Dermis blood vessel endothelial cell (primary cell): ENCODE measurements around the gene RNU6-7. TPM values are rescaled to one million over a fixed set of nuclear protein-coding genes. Genes with fewer than 3 reads are reported as not detected.

Experiments
- DNase-seq: peaks from one replicate; pipeline ENCODE4 v3.0.0; 2010
- total RNA-seq: library from RNA; depleted of rRNA; stranded (reverse); fragments of >200 nt; gene quantifications from 2 replicates; pipeline ENCODE4 v1.2.3, GENCODE V29; 2014

RNU6-7 gene
- total RNA-seq, 1 donor from 2014 or later = not detected

DNA sequence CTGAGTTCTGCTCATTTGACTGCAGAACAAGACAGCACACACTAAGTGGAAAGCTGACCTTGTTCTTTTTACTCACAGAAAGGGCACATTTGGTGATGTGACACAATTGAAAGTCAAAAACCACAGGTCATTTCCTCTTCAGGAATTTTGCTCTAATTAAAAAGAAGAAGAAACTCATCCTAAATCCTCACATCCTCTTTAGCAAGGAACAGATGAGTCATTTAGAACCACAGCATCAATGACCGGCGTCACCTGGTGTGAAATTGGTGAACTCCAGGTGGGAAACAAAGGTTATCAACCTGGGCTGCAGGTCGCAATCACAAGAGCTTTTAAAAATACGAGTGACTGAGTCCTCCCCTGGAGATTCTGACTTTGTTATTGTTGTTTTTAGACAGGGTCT lies 4.1 kb downstream of the RNU6-7 start:
- DNase-seq = no peak

GRCh38 chr14:32206552-32206951 lies 4.7 kb downstream of the RNU6-7 start:
- no peak for DNase-seq

- no peak for DNase-seq
These were observed 6.6 kb downstream of the RNU6-7 start for GRCh38 chr14:32208490-32208889.

DNA sequence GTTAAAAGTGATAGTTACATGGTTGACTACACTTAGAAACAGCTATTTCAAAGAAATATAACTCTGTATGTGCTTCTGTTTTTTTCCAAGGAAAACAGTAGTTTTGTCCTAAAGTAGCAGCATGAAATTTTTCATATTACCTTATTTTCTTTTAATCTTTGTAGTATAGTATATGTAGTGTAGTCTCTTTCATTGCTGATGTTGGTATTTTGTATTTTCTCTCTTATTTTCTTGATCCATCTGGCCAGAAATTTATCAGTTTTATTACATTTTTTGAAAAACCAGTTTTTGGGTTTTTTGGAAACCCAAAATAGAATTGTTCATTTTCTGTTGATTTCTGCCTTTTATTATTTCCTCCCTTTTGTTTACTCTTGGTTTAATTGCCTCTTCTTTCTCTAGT lies 7.6 kb downstream of the RNU6-7 start:
- DNase-seq = no peak

GRCh38 chr14:32211068-32211404 lies 9.2 kb downstream of the RNU6-7 start:
- no peak for DNase-seq

DNA sequence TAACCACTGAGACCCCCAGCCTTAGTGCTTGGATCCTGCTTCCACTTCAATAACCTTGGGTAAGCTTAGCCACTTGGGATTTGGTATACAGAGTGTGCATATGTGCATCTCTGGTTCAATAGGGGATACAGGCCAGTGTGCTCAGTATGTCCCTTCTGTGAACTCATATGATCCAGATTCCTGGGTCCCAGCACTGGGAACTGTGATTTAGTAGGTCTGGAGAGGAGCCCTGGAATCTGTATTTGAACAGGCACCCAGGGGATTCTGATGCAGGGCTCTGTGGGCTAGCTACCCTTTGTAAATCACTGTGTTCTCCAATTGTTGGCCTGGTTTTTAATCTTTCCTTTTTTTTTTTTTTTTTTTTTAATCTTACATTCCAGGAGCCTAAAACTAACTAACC lies 11.0 kb downstream of the RNU6-7 start:
- DNase-seq = no peak

DNA sequence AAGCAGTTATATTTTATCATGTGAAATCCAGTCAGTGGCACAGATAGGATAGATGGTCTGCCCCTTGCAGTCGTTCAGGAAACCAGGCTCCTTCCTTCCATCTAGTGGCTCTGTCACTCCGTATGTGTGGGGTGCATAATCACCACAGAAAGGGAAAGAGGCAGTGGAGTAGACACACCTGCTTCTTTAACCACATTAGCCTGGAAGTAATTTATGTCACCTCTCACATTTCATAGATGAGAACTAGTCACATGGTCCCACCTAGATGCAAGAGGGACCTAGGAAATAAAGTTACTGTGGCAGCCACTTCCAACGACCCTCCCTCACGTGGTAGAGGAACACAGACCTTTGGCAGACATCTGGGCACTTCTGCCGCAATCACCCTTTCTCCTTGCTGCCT lies 15.5 kb downstream of the RNU6-7 start:
- no peak for DNase-seq

DNA sequence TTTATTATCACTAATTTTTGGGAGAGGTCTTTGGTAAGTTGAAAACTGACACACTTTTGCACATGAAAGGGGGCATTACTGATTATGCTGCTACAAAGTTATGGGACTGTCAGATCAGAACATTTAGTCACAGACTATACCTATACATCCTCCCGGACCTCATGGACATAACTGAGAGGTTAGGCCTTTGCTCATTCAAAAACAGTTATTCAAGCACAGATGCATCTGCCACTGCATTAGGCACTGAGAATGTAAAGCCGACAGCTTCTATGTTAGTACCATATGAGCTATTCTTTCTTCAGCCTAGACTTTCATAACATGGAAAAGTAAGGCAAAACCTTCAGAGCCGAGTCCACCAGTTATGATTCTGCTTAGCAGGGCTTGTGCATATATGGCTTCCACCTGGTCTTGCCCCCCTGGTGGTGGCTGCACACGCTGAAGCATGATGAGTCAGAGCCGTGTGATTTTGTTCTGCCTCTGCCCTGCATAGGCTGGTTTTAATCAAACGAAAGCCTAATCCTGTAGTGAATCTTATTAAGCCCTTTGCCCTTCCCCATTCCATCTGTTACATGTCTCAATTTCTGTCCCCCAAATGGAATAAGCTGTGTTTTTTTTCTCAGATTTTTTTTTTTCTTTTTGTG lies 23.0 kb downstream of the RNU6-7 start:
- DNase-seq = peak; percentile 40

DNA sequence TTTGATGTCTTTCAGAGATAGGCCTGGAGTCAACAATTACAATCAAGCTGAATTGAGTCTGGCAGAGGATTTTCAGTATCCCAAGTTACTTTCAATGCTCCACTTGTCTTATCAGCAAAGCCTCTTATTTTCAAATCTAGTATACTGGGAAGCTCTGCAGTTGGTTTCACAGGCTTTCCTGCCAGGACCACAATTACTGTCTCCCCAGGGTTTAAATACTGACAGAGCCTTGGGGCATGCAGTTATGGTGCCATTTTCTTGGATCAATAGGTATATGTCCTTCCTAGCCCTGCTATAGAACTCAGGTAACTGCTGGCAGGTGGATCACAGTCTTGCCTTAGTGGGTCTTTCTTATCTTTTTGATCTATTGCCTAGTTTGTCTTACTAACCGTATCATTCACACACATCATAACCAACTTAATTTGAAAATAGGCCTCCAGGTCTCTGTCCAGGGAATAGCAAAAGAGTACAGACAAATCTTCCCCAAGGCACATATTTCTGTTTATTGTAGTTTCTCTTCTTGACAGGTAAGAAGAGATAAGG lies 23.6 kb downstream of the RNU6-7 start:
- DNase-seq = no peak

GRCh38 chr14:32226056-32226455 lies 24.2 kb downstream of the RNU6-7 start:
- DNase-seq = no peak

DNA sequence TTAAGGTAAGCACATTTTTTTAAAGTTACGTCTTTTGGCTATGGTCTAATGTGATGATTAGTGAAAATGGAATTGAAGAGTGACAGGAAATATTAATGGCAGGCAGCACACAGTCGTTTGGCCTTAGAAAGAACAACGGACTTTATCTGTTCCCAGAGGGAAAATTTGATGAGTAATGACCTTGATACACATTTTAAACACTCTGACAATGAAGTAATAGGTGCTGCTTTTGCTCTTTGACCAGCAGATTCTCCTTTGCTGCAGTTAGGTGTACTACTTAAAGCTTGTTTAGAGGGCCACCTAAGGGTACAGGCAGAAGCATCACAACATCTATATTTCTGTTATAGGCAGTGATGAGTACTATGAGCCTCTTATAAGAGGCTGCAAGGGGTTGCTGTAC lies 28.3 kb downstream of the RNU6-7 start:
- no peak for DNase-seq

DNA sequence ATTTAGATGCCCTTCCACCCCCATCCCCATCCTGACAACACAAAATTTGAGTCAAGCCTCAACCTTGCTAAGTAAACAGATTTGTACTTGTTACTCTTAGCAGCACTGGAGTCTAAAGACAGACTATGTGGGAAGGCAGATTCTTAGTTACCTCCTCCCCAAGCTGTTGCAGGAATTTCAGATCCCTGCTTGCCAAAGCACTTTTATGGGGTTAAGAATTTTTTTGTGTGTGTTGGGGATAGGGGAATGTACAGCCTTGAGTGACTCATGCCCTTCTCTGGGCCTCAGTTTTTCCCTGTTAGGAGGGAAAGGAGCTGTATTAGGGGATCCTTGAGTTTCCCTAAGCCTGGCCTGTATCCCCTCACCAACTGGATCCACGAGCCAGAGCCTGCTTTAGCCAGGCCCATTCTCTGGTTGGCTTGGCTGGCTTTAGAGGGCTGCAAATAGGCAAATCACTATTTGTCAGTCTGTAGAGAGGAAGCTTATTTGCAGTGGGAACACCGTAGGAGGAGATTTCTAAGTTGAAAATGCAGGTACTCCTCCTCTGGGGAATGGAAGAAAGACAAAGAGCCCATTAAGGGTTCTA lies 28.9 kb downstream of the RNU6-7 start:
- no peak for DNase-seq

DNA sequence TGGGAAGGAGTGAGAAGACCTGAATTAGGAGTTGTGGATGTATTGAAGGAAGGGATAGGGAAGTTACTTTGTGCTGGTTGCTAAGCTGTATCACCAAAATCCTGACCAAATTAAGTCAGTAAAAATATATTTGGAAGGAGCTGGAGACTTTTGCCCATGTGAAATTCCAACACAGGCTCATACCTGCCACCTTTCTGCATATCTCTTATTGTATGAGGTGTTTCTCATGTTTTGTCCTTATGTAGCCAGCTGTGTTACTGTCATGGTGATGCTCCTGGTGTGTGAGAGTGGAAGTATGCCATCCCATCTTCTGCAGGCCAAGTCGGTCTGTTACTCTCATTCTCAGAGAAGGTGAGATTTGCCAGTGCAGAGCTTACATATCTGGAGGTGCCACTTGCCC lies 30.6 kb downstream of the RNU6-7 start:
- DNase-seq = no peak

- no peak for DNase-seq
These were observed 31.4 kb downstream of the RNU6-7 start for GRCh38 chr14:32233260-32233659.

- DNase-seq = no peak
These were observed 42.6 kb downstream of the RNU6-7 start for GRCh38 chr14:32244404-32244803.

- no peak for DNase-seq
These were observed 44.9 kb downstream of the RNU6-7 start for GRCh38 chr14:32246751-32247150.

DNA sequence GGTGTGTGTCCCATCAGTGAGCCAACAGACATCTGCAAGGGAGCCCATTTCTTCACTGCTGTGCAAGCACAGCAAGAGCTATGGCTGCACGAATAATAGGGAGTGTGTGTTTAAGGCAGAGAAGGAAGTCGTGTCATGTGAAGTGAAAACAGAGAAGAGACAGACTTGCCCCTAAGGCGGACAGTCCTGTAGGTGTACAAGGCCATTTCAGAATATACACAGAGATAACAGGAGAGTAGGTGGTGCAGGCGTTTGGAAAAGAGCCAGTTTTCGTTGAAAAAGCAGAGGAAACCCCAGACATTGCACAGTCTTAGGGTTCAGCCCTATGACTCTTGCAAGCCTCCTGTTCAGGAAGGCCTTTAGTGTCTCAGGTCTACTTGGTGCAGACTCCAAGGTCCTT lies 47.5 kb downstream of the RNU6-7 start:
- DNase-seq = no peak

GRCh38 chr14:32249780-32250179 lies 47.9 kb downstream of the RNU6-7 start:
- DNase-seq = no peak

- DNase-seq = no peak
These were observed 48.8 kb downstream of the RNU6-7 start for GRCh38 chr14:32250681-32251080.

GRCh38 chr14:32251530-32251929 lies 49.7 kb downstream of the RNU6-7 start:
- DNase-seq = no peak
